IPS DF 19.7 (cell line): ENCODE data around the gene NXT1.
"Not testable (repeated sequence)": the region's sequence is repeated elsewhere in the genome, so short reads cannot be mapped to it uniquely, and the experiment has no call there.

Source experiments
- DNase-seq: peaks from one replicate; pipeline ENCODE4 v3.0.0-alpha.2; 2013; ENCODE audit warnings: low read depth, low spot score

NXT1 gene

GRCh38 chr20:23350196-23350903, at the start of gene NXT1:
Gene NXT1 (plus strand): TSS chr20:23350791. CDS start chr20:23354042, 3,251 bp downstream.
- no peak for DNase-seq

GRCh38 chr20:23301436-23302050, 49.0 kb upstream of the NXT1 start:
- DNase-seq: no peak

GRCh38 chr20:23302386-23302785, 48.2 kb upstream of the NXT1 start:
- no peak for DNase-seq

- DNase-seq: no peak
These were observed 47.8 kb upstream of the NXT1 start for GRCh38 chr20:23302801-23303200.

- no peak for DNase-seq
These were observed 47.1 kb upstream of the NXT1 start for GRCh38 chr20:23303325-23304102.

GRCh38 chr20:23304616-23305015, 46.0 kb upstream of the NXT1 start:
- no peak for DNase-seq

- DNase-seq: no peak
These were observed 45.5 kb upstream of the NXT1 start for GRCh38 chr20:23305098-23305497.

GRCh38 chr20:23307393-23307792, 43.2 kb upstream of the NXT1 start:
- not testable (repeated sequence) for DNase-seq

GRCh38 chr20:23308024-23308423, 42.6 kb upstream of the NXT1 start:
- no peak for DNase-seq

- DNase-seq: no peak
These were observed 41.7 kb upstream of the NXT1 start for GRCh38 chr20:23308908-23309307.

GRCh38 chr20:23309781-23310180, 40.8 kb upstream of the NXT1 start:
- DNase-seq: no peak

- DNase-seq: no peak
These were observed 38.6 kb upstream of the NXT1 start for GRCh38 chr20:23311947-23312506.

GRCh38 chr20:23313271-23313670, 37.3 kb upstream of the NXT1 start:
- no peak for DNase-seq

GRCh38 chr20:23314699-23315098, 35.9 kb upstream of the NXT1 start:
- DNase-seq: no peak

- DNase-seq: no peak
These were observed 35.5 kb upstream of the NXT1 start for GRCh38 chr20:23315099-23315498.

- DNase-seq: no peak
These were observed 34.0 kb upstream of the NXT1 start for GRCh38 chr20:23316626-23317025.

GRCh38 chr20:23317081-23317480, 33.5 kb upstream of the NXT1 start:
- no peak for DNase-seq

- no peak for DNase-seq
These were observed 32.2 kb upstream of the NXT1 start for GRCh38 chr20:23318347-23318746.

GRCh38 chr20:23320317-23320716, 30.3 kb upstream of the NXT1 start:
- DNase-seq: no peak

- no peak for DNase-seq
These were observed 25.5 kb upstream of the NXT1 start for GRCh38 chr20:23325107-23325506.

- DNase-seq: no peak
These were observed 23.8 kb upstream of the NXT1 start for GRCh38 chr20:23326774-23327173.

GRCh38 chr20:23327617-23328333, 22.8 kb upstream of the NXT1 start:
- no peak for DNase-seq
